ENCODE measurements around the gene SLC37A4.
"Not testable (repeated sequence)": the region's sequence is repeated elsewhere in the genome, so short reads cannot be mapped to it uniquely, and the experiment has no call there.

The SLC37A4 gene

DNA sequence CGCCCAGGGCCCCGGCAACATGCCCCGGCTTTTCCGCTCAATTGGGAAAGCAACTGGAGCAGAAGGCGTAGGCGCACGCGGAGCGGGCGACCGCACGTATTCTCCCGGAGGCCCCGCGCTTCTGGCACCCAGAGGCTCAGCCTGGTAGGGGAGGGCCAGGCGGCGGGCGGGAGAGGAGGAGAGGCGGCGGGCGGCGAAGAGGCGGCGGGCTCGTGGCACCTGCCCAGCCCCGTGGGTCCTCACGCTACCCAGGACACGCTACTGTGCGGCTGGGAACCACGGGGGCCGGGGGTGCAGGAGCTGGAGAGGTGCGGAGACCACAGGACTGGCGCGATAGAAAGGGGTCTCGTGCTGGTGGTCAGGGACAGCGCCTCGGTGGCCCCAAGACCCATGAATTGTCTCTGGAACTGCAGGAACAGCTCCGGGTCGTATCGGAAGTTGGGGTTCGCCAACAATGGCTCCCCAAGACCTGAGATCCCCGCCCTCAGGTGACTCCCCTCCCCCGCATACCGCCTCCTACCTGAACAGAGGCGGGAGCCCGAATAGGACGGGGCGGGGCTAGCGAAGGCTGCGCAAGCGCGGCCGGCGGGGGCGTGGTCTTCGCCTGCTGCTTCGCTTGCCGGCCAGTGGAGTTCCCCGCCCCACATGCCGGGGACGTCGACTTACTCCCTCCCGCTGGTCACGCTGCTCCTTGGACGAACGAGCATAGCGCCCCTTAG is at the start of gene SLC37A4:
SLC37A4 (minus strand) TSS at position 549 of the 719 bp plus-strand sequence.
- peak; percentile 97 to 98 for DNase-seq

DNA sequence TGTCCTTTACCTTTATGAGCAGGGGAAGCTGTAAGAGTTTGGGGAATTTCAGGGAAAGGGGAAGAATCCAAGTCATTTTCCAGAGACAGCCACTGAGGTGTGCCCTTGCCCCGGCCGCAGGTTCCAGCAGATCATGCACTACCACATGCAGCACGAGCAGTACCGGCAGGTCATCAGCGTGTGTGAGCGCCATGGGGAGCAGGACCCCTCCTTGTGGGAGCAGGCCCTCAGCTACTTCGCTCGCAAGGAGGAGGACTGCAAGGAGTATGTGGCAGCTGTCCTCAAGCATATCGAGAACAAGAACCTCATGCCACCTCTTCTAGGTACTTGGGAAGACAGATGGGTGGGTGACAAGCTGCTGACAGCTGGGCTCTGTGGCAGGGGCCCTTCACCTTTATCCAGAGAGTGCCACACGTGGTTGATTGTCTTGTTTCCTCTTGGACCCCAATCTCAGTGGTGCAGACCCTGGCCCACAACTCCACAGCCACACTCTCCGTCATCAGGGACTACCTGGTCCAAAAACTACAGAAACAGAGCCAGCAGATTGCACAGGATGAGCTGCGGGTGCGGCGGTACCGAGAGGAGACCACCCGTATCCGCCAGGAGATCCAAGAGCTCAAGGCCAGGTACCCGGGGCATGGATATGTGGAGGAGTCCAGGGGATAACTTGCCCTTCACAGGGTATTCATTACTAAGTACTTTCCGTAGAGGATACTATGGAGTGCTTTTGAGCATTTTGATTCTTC is 48.2 kb upstream of the SLC37A4 start:
- DNase-seq, result no peak

DNA sequence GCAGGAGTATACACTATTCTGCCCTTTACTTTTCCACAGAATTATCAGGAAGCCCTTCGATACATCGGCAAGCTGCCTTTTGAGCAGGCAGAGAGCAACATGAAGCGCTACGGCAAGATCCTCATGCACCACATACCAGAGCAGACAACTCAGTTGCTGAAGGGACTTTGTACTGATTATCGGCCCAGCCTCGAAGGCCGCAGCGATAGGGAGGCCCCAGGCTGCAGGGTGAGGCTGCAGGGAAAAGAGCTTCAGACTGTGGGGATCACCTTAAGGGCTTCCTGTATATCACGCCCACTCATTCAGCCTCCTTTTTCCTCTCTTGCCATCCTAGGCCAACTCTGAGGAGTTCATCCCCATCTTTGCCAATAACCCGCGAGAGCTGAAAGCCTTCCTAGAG is 47.2 kb upstream of the SLC37A4 start:
- DNase-seq, result no peak

DNA sequence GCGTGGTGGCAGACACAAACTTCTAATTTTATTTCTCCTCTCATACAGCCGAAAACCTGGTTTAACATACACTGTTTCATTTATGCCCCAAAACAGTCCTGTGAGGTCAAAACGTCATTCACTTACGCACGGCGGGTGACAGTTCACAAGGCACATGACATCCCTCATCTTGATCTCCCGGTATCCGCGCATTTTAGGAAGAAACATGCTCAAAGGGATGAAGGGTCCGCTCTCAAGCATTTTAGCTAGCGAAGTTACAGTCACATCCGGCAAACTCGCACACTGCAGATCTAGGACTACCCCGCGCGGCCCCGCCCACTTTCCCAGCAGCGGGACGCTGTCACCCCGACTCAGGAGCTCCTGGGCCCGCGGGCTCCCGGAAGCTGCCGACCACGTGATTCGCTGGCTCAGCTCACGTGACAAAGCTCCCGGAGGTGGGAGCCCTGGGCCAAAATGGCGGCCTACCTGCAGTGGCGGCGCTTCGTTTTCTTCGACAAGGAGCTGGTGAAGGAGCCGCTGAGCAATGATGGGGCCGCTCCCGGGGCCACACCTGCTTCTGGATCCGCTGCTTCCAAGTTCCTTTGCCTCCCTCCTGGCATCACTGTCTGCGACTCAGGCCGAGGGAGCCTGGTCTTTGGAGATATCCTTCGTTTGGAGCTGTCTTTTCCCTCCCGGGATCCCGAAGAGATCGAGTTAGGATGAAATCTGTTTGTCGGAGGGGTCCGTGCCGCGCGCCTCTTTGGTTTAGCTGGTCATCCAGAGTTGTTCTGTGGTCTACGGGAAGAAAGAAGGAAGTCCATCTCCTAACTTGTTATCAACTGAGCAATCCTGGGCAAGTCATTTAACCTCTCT is 36.9 kb upstream of the SLC37A4 start, which contains the start of gene VPS11:
VPS11 (plus strand) TSS at position 448 of the 852 bp plus-strand sequence; CDS start at position 454, 6 bp downstream.
- DNase-seq, result peak; percentile 97 to 98

DNA sequence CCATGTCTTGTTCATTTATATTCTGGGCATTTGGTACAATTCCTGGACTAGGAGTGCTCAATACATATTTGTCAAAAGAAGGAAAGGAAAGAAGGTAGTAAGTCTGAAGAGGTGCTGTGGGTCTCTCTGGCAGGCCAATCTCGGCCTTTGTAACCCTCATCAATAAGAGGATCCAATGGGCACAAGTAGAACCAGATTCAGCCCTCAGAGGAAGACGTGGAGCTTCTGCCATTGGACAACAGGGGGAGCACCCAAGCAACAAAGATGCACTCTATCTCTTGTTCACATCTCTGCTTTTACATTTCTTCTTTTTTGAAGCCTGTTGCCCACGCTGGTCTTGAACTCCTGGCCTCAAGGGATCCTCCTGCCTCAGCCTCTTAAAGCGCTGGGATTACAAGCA is 34.7 kb upstream of the SLC37A4 start:
- DNase-seq, result peak; percentile 35 to 36

DNA sequence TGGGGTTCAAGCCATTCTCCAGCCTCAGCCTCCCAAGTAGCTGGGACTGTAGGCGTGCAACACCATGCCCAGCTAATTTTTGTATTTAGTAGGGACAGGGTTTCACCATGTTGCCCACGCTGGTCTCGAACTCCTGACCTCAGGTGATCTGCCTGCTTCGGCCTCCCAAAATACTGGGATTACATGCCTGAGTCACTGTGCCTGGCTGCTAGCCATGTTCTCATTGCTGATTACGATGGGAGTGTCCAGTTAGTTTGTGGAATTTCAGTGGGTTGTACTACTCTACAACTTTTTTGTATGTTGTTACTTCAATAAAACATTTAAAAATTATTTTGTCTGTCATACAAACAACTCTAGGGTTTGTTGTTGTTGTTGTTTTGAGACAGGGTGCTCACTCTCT is 32.1 kb upstream of the SLC37A4 start:
- DNase-seq, result no peak

DNA sequence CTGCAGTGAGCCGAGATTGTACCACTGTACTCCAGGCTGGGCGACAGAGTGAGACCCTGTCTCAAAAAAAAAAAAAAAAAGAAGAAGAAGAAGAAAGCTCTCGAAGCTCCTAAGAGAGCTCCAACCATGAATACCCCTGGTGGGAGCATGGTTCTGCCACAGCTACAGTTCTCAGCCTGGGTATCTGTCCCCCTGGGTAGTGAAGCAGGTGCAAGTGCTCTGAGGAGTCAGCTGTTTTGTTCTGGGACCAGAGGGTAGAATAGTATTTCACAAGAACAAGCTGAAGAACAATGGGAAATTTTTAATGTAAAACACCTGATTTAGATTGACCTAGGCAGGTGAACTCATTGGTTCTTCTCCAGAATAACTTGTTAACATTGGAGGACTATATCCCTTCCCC is 30.6 kb upstream of the SLC37A4 start:
- no peak for DNase-seq

DNA sequence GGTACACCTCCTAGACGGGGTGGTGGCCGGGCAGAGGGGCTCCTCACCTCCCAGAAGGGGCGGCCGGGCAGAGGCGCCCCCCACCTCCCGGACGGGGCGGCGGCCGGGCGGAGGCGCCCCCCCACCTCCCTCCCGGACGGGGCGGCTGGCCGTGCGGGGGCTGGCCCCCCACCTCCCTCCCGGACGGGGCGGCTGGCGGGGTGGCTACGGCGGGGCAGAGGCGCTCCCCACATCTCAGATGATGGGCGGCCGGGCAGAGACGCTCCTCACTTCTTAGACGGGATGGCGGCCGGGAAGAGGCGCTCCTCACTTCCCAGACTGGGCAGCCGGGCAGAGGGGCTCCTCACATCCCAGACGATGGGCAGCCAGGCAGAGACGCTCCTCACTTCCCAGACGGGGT is 28.5 kb upstream of the SLC37A4 start:
- DNase-seq, result not testable (repeated sequence)

DNA sequence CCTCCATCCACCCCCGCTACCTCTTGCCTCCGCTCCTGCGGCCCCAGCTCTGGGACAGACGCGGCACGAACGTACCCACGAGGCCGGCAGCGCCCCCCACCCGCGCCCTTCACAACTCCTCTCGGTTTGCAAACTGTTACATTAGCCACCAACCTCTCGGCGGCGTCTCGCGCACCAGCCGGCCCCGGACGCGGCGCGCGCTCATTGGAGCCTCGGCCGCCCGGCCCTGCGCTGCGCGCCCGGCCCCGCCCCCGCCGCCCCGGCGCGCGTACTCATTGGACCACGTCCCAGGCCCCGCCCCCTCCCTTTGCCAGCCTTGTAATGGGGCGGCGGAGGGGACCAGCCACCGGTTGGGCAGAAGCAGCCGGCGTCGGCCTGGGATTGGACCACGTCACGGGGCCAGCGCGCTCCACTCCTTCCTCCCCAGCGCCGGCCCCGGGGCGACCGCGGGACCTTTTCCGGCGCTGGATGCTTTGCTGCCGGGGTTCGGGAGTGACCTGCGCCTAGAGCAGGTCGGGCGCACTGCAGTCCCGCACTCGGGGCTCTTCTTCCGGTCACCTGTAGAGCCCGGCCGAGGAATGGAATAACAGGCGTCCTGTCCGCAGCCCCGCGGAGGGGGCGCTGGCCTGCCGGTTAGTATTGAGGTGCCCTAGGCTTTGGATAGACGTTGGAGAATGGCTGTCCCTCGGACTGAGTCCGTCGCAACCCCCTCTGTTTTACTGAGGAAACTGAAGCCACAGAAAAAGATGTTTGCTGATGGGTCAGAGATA is 26.5 kb upstream of the SLC37A4 start, which contains the start of gene HYOU1:
HYOU1 (minus strand) TSS at position 206 of the 770 bp plus-strand sequence. CDS start 1,045 bp downstream, outside the sequence.
- DNase-seq, result peak; percentile 97 to 98

DNA sequence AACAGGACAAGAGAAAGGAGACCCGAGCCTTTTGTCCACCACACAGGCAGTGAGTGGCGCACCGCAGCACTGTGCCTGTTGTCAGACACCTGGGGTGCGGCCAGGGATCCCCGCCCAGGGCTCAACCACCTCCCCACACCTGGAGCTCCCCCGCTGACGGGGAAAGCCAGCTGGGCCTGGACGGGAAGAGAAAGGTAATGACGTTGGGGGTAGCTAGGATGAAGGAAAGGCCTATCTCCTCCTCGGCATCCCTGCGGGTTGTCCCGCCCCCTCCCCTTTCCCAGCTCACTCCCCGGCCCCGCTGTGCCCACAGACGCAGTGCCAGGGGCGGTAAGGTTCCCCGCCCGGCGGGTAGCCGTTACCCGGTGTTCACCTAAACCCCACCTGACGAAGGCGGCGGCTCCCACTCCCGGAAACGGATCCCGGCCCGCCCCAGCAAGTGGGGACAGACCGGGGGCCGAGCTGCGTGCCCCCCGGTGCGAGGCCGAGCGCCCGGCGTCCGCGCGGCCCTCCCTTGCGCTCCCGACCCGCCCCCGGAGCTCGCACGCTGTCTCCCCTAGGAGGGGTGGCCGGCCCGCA is 25.8 kb upstream of the SLC37A4 start:
- peak; percentile 21 to 25 for DNase-seq

DNA sequence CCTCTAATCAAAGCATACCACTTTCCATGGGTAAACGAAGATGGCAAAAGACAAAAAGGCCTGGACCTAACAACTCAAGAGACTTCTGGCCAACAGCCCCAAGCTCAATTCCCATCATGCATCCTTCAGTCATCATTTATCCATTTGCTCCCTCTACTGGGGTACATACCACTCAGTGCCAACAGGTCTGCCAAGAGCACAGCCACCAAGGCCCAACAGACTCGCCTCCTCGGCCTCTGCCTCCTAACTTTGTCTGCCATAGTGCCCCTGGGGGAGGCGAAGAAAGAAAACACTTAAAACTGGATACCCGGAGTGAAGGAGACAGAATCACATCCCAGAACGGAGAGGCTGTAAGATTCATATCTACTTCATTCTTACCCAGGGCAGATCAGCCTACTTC is 25.2 kb upstream of the SLC37A4 start:
- DNase-seq, result no peak

DNA sequence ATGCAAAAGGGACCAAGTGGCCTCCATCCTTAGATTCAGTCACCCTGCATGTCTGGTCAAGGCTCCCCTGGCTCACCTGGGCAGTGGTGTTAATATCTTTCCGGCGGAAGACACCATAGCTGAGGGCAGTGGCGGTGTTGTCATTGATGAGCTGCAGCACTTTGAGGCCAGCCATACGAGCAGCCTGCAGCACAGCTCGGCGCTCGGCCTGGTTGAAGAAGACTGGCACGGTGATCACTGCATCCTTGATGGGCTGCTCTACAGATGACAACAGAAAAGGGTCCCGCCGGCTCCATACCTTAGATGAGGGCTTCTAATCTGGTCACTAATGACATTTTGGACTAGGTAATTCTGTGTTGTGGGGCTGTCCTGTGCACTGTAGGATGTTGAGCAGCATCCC is 23.7 kb upstream of the SLC37A4 start:
- DNase-seq, result no peak

DNA sequence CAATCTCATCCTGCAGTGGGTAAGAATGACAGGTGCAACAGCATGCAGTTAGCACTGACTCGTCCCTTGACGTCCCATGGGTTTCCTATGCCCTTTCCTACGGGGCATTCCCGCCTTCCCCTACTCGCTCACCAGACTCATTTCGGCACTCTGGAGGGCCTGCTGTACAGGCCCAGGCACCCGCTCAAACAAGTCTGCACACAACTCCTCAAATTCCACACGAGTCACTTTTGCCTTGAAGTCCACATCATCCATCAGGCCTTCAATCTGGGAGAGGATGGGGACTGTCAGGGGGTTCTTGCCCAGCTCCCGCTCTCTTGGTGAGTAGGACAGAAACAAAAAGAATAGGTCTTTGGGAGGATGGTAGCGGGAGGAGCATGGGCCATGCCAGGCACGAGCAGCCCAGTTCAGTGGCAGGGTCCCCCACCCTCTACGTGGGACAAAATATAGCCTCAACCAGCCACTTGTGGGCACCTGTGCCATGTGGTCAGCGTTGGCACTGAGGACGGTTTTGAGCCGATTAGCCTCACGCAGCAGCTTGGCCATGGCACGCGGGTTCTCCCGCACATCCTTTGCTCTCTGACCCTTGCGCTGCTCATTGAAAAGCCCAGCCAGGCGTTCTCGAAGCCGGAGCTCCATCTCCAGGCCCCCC is 21.6 kb upstream of the SLC37A4 start:
- no peak for DNase-seq

DNA sequence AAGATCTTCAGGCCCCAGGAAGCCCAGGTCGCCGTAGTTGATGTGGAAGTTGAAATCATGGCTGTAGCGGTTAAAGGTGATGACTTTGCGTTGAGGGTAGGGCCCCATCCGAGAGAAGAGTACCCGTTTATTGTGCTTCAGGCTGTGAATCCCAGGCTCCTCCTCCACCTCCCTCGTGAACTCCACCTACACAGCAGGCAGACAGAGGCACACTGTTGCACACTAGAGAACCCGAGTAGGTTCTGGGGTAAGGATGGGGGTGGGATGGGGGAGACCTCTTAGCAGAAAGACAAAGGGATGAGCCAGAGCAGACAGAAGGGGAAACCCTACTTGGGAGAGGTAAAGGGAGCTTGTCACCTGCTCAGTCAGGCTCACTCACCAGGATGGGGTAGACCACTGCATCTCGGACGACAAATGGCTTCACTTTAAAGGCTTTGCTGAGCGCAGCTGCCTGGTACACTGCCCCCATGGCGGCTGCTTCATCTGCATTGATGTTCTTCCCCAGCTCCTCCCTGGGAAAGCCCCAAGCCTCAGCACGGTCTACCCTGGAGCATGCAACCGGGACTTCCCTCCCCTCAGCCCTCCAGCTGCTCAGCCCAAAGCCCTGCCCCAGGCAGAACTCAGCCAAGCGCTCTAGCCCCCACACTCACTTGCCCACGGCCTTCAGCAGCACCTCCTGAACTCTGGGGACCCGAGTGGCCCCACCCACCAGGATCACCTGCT is 20.9 kb upstream of the SLC37A4 start:
- DNase-seq, result peak in 1 of 2 experiments; percentile 14

DNA sequence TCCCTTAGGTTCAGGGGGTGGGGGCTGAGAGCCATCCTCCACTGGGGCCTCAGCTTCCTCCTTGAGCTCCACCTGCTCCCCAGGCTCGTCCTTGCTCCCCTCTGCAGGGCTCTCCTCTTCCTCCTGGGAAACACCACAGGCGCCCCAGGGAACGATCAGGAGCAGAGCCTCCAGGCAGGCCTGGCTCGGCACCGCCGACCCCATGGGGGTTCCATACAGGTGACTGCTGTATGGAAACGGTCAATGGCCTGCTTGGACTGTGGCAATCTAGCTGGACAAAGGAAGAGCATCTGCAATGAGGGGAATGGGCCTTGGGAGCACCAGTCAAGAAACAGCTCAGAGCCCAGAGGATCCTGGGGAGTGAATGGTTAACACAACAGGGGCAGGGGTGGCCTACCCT is 18.4 kb upstream of the SLC37A4 start:
- DNase-seq, result no peak

DNA sequence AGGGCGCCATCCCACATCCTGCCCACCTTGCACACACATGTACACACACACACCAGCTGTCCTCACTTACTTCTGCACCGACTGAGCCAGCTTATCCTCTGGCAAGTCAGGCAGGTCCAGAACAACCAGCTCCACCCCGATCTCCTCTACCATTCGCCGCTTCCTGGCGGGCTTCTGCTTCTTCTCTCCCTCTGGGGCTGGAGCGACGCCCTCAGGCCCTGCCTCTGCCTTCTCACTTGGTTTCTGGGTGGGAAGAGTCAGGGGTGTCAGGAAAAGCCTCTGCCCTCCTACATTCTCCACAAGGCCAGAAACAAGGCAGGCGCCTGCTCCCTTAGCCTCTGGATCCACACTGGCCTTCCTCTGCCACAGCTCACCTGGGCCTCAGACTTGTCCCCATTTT is 18.0 kb upstream of the SLC37A4 start:
- DNase-seq, result no peak

DNA sequence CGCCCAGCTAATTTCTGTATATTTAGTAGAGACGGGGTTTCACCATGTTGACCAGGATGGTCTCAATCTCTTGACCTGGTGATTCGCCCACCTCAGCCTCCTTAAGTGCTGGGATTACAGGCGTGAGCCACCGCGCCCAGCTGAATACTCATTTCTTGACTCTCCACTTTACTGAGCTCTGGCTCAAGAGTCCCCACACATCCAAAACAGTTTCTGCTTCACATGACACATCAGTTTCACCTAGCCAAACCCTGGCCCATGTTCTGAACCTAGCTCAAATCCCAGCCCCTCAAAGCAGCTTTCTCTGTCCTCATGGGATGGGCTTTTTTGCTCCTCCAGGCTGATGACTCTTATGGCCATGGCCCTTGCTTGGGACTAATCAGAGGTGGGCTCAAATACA is 16.5 kb upstream of the SLC37A4 start:
- no peak for DNase-seq

DNA sequence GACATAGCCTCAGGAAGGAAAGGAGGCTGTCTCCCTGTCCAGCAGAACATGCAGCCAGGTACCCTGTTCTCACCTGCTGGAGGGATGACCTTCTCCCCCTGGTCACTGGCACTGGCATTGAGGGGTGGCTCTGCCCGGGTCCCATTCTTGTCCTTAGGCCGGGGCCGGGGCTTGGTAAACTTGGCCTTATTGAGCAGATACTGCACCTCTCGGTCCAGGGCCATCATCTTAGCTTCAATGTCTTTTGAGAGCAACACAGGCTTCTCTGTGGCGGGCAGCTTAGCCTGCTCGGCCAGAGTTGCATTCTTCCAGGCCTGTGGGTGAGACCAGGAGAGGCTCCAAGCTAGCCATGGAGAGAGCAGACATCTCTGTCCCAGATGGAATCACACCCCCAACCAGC is 15.8 kb upstream of the SLC37A4 start:
- no peak for DNase-seq

DNA sequence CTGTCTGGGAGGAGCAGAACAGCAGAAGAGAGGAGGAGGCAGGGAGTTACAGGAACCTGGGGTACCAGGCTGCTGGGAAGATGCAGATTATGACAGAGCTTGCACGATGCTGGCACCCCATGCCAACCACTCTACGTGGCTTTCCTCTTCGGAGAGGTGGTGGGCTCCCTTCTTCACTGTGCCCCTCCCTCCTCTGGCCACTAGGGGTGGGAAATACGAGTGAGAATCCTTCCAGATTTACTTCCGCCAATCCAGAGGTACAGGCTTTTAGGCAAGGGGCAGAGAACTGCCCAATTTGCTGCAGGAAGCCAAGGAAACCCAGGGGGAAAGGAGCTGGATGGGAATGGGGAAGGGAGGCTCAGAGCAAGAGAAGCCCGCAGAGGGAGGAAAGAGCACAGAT is 14.0 kb upstream of the SLC37A4 start:
- no peak for DNase-seq

DNA sequence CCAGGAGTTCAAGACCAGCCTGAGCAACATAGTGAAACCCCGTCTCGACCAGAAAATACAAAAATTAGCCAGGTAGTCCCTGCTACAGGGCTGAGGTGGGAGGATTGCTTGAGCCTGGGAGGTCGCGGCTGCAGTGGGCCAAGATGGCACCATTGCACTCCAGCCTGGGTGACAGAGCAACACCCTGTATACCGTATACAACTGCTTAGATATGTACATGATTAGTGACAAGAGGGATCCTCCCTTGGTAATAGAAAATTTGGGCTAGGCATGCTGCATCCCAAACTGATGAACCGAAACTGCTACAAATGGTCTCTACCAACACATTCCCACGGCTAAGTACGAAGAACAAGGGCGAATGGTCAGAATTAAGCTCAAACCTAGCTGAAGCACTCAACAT is 12.2 kb upstream of the SLC37A4 start:
- no peak for DNase-seq
